C4-2B (cell line): ENCODE results near the gene DCTN1.

Experiments used
- ZFX ChIP-seq: fragments of 450-650 bp; IDR thresholded peaks from 2 replicates; pipeline ENCODE4 v1.6.1; 2017
- TF ChIP-seq, protein P1 (sequence below): fragments of 450-650 bp; conservative IDR thresholded peaks from 2 replicates; pipeline ENCODE4 v1.5.1; 2017; ENCODE audit warnings: mild to moderate bottlenecking

DNA sequence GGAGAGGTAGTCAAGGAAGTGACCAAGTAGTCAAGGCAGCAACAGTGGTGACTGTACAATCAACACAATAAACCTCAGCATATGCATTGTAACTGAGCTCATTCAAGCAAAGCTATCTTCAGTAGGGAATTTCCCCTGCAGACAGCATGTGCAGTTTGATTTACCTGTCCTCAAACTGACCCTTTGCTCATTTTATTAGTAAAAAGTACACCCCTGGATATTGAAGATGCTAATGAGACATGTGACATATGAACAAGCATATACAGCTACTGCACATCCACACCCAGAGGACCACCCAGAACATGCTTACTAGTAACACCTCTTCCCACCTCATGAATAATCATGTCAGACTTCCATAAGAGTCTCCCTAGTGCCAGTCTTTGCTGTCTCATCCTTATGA is 25.9 kb upstream of the DCTN1 start:
- TF ChIP-seq, protein P1, sequence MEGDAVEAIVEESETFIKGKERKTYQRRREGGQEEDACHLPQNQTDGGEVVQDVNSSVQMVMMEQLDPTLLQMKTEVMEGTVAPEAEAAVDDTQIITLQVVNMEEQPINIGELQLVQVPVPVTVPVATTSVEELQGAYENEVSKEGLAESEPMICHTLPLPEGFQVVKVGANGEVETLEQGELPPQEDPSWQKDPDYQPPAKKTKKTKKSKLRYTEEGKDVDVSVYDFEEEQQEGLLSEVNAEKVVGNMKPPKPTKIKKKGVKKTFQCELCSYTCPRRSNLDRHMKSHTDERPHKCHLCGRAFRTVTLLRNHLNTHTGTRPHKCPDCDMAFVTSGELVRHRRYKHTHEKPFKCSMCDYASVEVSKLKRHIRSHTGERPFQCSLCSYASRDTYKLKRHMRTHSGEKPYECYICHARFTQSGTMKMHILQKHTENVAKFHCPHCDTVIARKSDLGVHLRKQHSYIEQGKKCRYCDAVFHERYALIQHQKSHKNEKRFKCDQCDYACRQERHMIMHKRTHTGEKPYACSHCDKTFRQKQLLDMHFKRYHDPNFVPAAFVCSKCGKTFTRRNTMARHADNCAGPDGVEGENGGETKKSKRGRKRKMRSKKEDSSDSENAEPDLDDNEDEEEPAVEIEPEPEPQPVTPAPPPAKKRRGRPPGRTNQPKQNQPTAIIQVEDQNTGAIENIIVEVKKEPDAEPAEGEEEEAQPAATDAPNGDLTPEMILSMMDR = no peak
- no peak for TF ChIP-seq ZFX
